Amniotic stem cell (primary cell): ENCODE measurements around the gene ANKRD36C.
"Not testable (repeated sequence)": the region's sequence is repeated elsewhere in the genome, so short reads cannot be mapped to it uniquely, and the experiment has no call there.

ENCODE experiments used
- DNase-seq: peaks from one replicate; lab custom pipeline; 2025; lab: John Stamatoyannopoulos, UW

Gene ANKRD36C

DNA sequence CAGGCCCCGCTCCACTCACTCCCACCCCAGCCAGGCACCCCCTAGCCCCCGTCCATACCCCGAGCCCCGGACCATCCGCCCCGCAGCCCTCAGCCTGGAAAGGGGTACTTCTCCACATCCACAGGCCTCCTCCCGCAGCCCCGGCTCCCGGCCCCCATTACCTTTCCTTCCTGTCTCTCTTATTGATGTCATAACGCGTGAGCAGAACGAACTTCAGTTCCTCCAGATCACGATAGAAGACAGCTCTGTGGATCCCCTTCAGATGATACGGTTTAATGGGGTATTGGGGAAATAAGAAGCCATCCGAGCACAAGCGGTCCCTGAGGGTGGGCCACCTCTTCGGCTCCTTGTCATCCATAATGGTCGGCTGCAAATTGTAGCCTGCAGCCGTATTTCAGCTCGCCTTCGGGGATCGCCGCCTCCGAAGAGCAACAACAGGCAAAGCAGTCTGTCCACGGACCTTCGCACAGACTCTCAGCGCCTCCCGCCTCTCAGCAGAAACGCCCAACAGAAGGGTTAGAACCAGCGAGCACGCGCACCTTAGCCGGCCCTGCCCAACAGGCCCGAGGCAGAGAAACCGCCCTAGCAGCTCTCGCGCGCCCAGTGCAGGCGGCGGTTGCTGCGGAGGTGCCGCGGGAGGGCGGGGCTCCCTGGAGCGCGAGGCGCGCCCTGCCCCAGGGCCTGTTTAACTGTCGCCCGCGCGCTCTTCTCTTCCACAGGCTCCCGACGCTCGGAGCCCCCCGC lies at the start of gene ANKRD36C:
TSS of gene ANKRD36C (minus strand) at position 474 of the 744 bp plus-strand sequence. CDS start at position 358, 116 bp downstream.
- DNase-seq: not testable (repeated sequence)

DNA sequence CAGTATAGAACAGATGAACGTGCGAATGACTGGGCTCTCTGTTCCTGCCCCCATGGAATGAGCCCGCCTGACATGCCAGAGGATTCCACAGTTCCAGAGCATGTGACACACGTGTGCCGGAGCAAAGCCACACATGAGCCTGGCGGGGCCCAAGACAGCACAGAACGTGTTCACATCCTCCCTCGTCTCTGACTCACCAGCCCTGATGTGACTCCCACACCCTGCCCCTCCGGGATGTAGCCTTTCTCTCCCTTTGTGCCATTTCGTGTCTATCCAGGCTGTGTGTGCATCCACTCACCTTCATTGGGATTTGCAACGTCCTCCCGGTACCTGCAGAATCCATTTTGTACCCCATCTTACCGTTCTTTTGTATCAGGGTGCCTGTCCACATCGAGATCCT lies 43.9 kb upstream of the ANKRD36C start:
- not testable (repeated sequence) for DNase-seq

GRCh38 chr2:96034792-96035191 lies 43.2 kb upstream of the ANKRD36C start, which contains the start of gene GPAT2:
GPAT2 (minus strand) TSS chr2:96034916; CDS start chr2:96032359, 2,557 bp downstream.
- DNase-seq: not testable (repeated sequence)

DNA sequence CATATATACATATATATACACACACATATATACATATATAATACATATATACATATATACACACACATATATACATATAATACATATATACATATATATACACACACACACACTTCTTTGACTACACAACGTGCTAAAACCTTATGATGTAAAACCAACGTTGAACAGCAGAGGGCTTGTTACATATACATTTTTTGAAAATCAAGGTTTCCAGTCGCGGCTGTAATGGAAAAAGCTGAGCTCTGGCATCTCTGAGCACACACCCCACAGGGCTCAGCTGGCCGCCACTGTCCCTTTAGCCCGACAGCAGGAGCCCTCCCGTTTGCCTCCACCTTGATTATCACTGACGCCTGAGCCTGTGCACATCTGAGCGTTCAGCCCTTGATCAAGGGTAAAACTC lies 42.4 kb upstream of the ANKRD36C start:
- not testable (repeated sequence) for DNase-seq

DNA sequence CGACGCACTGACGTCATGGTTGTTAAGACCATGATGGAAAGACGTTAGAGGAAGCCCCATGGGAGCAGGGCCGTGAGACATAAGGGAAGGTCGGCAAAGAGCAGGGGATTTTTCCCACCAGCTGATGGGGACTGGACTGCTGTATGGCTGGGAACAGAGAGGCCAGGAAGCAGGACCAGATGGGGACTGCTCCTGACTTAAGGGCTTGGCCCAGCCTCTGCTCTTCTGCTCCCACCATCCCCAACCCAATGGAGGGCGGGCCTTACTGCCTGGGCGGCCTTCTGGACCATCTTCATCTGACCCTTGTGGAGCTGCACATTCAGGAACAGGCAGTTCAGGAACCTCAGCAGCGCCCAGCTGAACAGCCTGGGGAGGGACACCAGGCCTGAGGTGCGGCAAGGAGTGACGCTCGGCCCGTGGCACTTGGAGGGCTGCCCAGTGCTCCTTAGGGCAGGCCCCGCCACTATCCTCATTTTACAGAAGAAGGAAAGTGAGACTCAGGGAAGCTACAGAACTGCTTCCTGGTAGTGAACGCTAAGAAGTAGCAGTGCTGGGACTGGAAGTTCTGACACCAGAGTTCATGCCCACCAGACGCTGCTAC lies 36.2 kb upstream of the ANKRD36C start:
- not testable (repeated sequence) for DNase-seq

GRCh38 chr2:96025755-96026154 lies 34.1 kb upstream of the ANKRD36C start:
- DNase-seq: not testable (repeated sequence)

GRCh38 chr2:96025194-96025492 lies 33.5 kb upstream of the ANKRD36C start:
- no peak for DNase-seq

DNA sequence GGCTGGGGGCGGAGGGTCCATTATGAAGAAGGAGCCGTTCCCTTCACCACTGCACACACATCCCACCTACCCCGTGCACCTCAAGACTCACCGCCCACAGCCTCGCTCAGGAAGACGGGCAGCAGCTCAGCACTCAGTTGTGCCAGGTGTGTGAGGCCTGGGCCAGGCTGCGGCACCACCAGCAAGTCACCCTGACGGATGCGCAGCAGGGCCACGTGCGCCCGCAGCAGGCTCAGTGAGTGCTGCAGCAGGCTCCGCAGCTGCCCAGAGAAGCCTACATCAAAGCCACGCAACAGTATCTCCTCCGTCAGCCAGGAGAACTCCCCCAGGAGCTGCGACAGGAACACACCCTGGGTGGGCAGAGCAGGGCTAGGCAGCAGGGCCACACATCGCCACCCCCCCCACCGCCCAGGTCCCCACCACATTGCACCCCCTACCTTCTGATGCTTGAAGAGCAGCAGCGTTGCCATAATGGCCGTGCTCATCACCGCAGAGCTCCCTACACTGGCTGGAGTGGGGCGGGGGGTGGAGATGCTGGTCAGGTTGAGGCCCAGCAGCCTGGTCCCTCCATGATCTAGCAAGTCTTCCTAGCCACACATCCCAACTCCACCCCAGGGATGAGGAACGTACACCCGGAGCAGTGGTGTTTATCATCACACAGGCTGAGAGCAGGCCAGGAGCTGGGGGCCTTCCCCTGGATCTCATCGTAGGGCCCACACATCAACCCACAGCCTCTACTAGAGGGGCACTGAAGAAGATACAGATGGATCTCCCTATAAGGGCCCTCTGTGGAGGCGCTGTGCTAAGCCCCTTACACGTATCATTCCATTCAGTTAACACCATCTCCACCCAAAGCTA lies 32.9 kb upstream of the ANKRD36C start:
- no peak for DNase-seq

DNA sequence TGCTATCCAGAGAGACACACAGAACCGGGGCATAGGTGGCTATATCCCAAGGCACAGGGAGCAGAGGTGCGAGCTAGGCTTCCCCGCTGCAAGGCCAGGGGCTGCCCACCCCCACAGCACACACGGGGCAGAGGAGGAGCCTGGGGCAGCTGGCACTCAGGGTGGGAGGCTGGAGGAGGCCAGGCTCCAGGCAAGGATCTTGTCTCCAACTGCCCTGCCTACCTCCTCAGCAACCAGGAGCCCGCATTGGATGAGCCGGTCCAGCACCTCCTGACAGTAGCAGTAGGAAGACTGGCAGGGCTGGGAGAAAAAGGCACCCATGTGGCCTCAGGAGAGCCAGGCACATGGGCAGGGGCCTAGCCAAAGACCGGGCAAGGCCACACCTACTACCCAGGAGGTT lies 32.1 kb upstream of the ANKRD36C start:
- DNase-seq: not testable (repeated sequence)

DNA sequence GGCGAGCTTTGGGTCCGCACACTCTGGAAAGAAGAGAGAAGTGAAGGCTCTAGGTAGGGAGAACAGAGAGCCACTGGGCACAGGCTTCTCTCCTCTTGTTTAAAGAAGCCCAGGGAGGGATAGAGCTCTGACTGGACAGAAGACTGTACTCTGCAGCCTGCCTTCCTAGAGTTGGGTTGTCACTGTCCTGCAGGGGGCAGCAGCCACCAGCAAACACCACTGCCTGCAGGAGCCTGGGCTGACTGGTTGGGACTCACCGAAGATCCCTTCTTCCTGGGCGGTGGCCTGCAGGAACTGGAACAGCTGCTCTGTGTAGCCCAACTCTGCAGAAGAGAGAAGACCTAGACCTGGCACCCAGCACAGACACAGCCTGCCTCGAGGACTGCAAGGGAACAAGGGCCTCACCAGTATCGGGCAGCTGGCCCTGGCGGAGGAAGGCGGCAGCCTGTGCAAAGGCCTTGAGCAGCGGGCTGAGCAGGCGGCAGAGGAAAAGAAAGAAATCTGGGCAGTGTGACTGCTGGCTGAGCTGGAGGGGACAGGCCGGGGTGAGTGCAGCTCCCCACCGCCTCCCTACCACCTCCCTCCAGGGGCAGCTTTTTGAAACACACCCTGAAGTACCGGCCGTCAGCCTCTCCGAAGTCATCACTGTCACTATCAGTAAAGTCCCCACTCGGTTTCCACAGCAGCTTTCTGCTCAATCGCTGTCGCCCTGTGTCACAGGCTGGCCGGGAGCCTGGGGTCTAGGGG lies 31.2 kb upstream of the ANKRD36C start:
- DNase-seq: not testable (repeated sequence)

DNA sequence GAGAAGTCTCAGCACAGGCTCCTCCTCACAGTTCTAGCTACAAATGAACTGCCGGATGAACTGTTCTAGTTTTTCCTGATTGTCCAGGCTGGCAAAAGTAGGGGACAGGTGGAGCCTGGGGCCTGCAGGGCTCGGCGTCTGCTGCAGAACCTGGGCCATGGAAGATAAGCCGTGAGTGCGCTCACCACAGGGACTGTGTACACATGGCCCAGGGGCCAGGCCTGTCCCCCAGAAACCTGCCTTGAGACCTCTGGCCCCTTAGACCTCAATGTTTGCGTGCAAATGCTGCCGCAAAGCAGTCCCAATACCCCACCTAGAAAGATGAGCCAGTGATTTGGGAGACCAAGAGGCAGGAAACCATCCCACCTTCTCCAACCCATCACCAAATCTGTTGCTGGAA lies 30.5 kb upstream of the ANKRD36C start:
- not testable (repeated sequence) for DNase-seq

- not testable (repeated sequence) for DNase-seq
Observed at GRCh38 chr2:96021142-96021541, 29.5 kb upstream of the ANKRD36C start.

DNA sequence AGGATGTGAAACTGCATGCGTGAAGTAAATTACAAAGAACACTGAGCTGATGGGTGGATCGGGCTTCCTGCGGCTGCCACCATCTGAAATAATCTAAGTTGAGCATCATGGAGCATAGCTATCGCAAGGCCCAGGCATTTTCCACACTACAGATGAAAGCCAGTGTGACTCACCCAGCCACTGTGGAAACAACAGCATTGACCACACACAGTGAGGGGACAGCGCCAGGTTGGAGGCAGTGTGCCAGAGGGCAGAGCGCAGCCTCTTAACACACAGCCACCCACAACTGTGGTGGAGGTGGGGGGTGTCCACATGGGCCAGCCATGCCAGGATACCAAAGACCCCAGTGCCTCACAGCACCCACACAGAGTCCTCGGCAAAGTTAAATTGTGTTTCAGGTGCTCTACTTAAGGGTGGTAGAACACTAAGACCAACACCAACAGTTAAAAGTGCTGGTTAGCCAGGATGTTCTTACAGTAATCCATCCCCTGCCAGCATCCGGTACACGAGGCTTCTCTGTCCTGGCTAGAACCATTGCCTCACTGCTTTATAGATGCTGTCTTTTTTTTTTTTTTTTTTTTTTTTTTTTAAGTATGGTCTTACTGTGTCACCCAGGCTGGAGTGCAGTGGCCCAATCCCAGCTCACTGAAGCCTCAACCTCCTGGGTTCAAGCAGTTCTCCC lies 28.4 kb upstream of the ANKRD36C start:
- not testable (repeated sequence) for DNase-seq

DNA sequence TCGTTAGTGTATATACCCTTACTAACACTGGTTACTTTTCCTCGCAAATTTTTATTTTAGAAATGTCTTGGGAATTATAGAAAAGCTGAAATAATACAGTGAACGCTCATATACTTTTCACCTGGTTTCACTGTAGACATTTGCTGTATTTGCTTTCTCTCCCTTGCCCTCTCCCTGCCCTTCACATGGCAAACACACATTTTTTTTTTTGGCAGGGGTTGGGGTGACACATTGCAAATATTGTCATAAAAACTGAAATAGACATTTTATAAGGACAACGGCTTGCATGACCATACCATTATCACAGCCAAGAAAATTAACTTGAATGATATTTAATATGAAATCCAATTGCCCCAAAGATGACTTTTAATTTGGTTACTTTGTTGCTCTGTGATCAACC lies 24.7 kb upstream of the ANKRD36C start:
- not testable (repeated sequence) for DNase-seq

DNA sequence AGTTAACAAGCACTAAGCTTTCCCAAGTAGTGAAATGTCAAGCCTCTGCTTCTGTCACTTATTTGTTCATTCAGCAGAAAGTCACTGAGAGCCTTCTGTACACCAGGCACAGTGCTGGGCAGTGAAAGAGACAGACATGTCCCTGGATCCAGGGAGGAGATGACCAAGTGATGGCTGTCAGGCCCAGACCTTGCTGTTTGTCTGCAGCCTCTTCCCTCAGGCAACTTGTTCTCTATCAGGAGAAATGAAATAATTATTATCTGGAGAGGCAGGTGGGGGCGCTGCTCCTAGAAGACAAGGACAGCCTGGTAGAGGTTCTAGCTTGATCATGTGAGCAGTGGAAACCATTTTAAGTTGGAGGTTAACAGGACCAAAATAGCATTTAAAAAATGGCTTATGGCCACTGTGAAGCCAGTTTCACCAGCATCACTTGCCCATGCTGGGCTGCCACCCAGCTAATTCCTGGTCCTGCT lies 21.2 kb upstream of the ANKRD36C start:
- not testable (repeated sequence) for DNase-seq

DNA sequence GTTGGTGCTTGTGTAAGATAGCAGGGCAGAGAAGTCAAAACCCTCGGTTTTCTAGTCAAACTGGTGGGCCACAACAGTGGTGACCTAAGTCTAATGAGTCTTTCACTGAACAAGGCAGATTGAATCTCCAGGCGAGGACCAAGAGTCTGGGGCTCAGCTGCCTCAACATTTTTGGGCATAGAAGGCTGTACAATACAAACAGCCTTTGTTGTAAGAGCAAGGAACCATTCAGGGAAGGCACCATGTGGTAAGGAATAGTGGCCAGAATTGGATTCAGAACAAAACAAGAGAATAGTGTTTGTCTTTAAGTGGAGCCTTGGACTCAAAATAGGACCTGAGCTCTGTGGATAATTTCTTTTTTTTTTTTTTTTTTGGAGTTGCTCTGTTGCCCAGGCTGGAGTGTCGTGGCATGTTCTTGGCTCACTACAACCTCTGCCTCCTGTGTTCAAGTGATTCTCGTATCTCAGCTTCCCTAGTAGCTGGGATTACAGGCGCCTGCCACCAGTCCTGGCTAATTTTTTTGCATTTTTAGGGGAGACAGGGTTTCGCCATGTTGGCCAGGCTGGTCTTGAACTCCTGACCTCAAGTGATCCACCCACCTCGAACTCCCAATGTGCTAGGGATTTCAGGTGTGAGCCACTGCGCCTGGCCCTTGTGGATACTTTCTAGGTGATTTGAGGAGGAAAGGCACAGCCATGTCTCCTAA lies 20.6 kb upstream of the ANKRD36C start:
- DNase-seq: not testable (repeated sequence)

GRCh38 chr2:96011129-96011455 lies 19.5 kb upstream of the ANKRD36C start:
- not testable (repeated sequence) for DNase-seq

- DNase-seq: not testable (repeated sequence)
Observed at GRCh38 chr2:96010320-96011128, 18.9 kb upstream of the ANKRD36C start.

GRCh38 chr2:96009833-96010232 lies 18.2 kb upstream of the ANKRD36C start:
- not testable (repeated sequence) for DNase-seq

DNA sequence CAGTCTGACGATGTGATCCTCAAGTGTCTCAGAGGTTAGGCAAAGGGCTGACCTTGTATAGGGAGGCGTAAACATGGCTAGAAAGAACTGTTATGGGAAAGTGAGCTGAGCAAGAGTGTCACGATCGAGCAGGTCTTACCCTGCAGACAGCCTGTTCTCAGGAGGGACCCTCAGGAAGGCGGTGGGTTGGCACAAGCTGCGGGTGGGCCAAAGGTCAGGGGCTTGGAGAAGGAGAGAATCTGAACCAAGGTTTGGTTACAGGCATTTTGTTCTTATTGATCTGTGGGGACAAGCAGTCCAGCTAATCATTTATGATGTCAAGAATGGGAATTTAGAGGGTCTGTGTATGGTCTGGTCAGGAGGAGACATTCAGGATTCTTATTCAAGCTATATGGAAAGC lies 16.4 kb upstream of the ANKRD36C start:
- not testable (repeated sequence) for DNase-seq
